Heart left ventricle (tissue), 13 donors: ENCODE data around the gene RNF150.

ENCODE experiments used
- POLR2A ChIP-seq, 2 donors: fragments of 450-650 bp; IDR thresholded peaks; one replicate each; pipeline ENCODE4 v1.6.1; 2017; ENCODE audit warnings: antibody characterized with exemption in 2 of 2, mild to moderate bottlenecking in 2 of 2, moderate library complexity in 2 of 2
- TF ChIP-seq, protein P1 (sequence below), 12 donors: fragments of 200-600 bp; sonication (generic) in 4 of 12; IDR thresholded peaks; one replicate each; pipeline versions ENCODE4 v1.5.0 to v1.8.0; 2018 to 2022; ENCODE audit warnings: antibody characterized with exemption in 12 of 12, mild to moderate bottlenecking in 5 of 12
- donor health status: ischemic (EF 13 %, LVEDD 7.1; RV severe dilation, severe dysfunction).
- donor health status: DM: no; HTN: yes; CAD: no.
- donor health status: DM: no; HTN: no; CAD: no.
- donor health status: ischemic (EF 25% LVEDD 6.9; RV normal size, moderate dysfunction).
- donor health status: ischemic (EF 25% LVEDD 5.7; RV mildly dilated, moderate dysfunction).
- donor health status: ischemic (EF 35%, LVEDD 5.7; RV mildly dilated, moderate dysfunction).
- donor health status: nonischemic (EF 11% LVEDD 7.7; RV severe dilation, severe dysfunction).
- donor health status: DM: yes; HTN: yes; CAD: no.
- donor health status: PGD.
- donor health status: ischemic (EF 29% LVEDD 5.4; RV normal size, mild dysfunction).
- donor health status: nonischemic (EF 23%, LVEDD 6.1; RV moderate dilation, normal function).

DNA sequence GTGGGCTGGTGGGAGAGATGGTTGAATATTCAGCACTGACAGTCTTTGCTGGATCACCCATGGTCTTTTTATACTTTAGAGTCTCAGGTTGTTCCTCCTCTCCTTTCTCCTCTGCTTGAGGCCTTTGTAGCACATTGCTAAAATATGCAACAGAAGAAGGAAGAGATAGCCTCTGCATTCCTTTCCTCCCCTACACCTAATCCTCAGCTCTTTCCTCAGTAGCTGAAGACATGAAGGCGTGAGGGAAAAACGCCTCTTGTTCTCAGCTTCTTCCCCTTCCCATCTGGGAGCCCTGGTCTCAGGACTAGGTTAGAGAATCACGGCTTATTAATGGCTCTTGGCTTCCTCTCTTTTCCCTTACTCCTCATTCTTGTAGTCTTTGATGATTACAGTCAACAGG is 76.8 kb downstream of the RNF150 start:
- TF ChIP-seq POLR2A (IDR thresholded peaks at IDR 0.05): no peak
- TF ChIP-seq, protein P1, sequence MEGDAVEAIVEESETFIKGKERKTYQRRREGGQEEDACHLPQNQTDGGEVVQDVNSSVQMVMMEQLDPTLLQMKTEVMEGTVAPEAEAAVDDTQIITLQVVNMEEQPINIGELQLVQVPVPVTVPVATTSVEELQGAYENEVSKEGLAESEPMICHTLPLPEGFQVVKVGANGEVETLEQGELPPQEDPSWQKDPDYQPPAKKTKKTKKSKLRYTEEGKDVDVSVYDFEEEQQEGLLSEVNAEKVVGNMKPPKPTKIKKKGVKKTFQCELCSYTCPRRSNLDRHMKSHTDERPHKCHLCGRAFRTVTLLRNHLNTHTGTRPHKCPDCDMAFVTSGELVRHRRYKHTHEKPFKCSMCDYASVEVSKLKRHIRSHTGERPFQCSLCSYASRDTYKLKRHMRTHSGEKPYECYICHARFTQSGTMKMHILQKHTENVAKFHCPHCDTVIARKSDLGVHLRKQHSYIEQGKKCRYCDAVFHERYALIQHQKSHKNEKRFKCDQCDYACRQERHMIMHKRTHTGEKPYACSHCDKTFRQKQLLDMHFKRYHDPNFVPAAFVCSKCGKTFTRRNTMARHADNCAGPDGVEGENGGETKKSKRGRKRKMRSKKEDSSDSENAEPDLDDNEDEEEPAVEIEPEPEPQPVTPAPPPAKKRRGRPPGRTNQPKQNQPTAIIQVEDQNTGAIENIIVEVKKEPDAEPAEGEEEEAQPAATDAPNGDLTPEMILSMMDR (IDR thresholded peaks at IDR 0.05): no peak
